ENCODE measurements around the gene SEC63.
"Not testable (repeated sequence)": the region's sequence is repeated elsewhere in the genome, so short reads cannot be mapped to it uniquely, and the experiment has no call there.

GRCh38 chr6:107916961-107917360 is 41.0 kb downstream of the SEC63 start:
- TF ChIP-seq, protein P1, sequence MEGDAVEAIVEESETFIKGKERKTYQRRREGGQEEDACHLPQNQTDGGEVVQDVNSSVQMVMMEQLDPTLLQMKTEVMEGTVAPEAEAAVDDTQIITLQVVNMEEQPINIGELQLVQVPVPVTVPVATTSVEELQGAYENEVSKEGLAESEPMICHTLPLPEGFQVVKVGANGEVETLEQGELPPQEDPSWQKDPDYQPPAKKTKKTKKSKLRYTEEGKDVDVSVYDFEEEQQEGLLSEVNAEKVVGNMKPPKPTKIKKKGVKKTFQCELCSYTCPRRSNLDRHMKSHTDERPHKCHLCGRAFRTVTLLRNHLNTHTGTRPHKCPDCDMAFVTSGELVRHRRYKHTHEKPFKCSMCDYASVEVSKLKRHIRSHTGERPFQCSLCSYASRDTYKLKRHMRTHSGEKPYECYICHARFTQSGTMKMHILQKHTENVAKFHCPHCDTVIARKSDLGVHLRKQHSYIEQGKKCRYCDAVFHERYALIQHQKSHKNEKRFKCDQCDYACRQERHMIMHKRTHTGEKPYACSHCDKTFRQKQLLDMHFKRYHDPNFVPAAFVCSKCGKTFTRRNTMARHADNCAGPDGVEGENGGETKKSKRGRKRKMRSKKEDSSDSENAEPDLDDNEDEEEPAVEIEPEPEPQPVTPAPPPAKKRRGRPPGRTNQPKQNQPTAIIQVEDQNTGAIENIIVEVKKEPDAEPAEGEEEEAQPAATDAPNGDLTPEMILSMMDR (IDR thresholded peaks at IDR 0.05; ENCODE audit: low read depth, low read length) = not testable (repeated sequence)
- not testable (repeated sequence) for TF ChIP-seq EZH2phosphoT487 (IDR thresholded peaks at IDR 0.05; ENCODE audit: low read depth)

Data from OCI-LY3 (cell line).